GM12878 (cell line): ENCODE data around the gene IFNA14. TPM values are rescaled to one million over a fixed set of nuclear protein-coding genes. Genes with fewer than 3 reads are reported as not detected.
A peak's percentile ranks its signal among the peaks of the same experiment; 100 is the strongest.
"Not testable (repeated sequence)": the region's sequence is repeated elsewhere in the genome, so short reads cannot be mapped to it uniquely, and the experiment has no call there.

Experiments used
- ATAC-seq: fragments of 200-7000 bp; cut with Tn5 transposase; 3 replicates; pipeline ENCODE4 v1.9.1; 2020; ENCODE audit warnings: mild to moderate bottlenecking, moderate library complexity
- BruUV-seq: library from RNA; stranded (reverse); fragments of 400-500 nt; replicated peaks from 2 replicates; lab custom pipeline; 2021; lab: Mats Ljungman, UMichigan
- CTCF ChIA-PET: fragments of 300-600 bp; sonication (Branson Sonifier 250); formaldehyde crosslinking; extraction: SDS; loops from one replicate; lab custom pipeline; 2021; ENCODE audit warnings: inconsistent platforms; lab: Yijun Ruan, JAX
- POLR2A ChIA-PET: fragments of 350-600 bp; formaldehyde crosslinking; extraction: SDS; loops from one replicate; lab custom pipeline; 2021; ENCODE audit warnings: inconsistent platforms; lab: Charles Lee
- RAD21 ChIA-PET: fragments of 300-600 bp; sonication (Branson Sonifier 250); formaldehyde crosslinking; loops from one replicate; lab custom pipeline; 2023; ENCODE audit warnings: antibody characterized with exemption; ENCODE audit not compliant: unreplicated experiment; lab: Charles Lee
- SMC1A ChIA-PET: fragments of 300-600 bp; sonication (Branson Sonifier 250); formaldehyde crosslinking; loops from one replicate; lab custom pipeline; 2023; ENCODE audit not compliant: unreplicated experiment, uncharacterized antibody; lab: Charles Lee
- DNase-seq: peaks from one replicate; pipeline ENCODE4 v3.0.0-alpha.2; 2011; ENCODE audit warnings: low read depth, low spot score
- FAIRE-seq: peaks from 3 replicates; lab custom pipeline; 2011; peaks lifted over from hg19 to GRCh38; lab: Jason Lieb, UNC
- H2AFZ ChIP-seq: 2 replicates; pipeline ENCODE4 v1.6.0; 2011; ENCODE audit warnings: low read depth, low read length, control low read depth; ENCODE audit not compliant: control insufficient read depth
- H3K27ac ChIP-seq: 2 replicates; pipeline ENCODE4 v1.5.1; 2011; ENCODE audit warnings: control low read depth; ENCODE audit not compliant: control insufficient read depth, insufficient read depth
- H3K27me3 ChIP-seq, 2 experiments: replicated peaks in 1 of 2; 2 replicates each; pipeline versions ENCODE4 v1.6.0 to v1.6.1; 2011; ENCODE audit warnings: low read length in 1 of 2; ENCODE audit not compliant: control insufficient read depth in 2 of 2, insufficient read depth in 2 of 2
- H3K36me3 ChIP-seq, 2 experiments: 2 replicates each; pipeline ENCODE4 v1.5.1; 2011; ENCODE audit warnings: low read length in 1 of 2; ENCODE audit not compliant: control insufficient read depth in 2 of 2, insufficient read depth in 2 of 2
- H3K4me1 ChIP-seq: 2 replicates; pipeline ENCODE4 v1.6.1; 2011; ENCODE audit warnings: mild to moderate bottlenecking, low read length, moderate library complexity, mixed read lengths; ENCODE audit not compliant: control insufficient read depth, insufficient read depth
- H3K4me2 ChIP-seq: 2 replicates; pipeline ENCODE4 v1.6.0; 2011; ENCODE audit warnings: control low read depth; ENCODE audit not compliant: control insufficient read depth, insufficient read depth
- H3K4me3 ChIP-seq: fragments of 200-600 bp; sonication (generic); 2 replicates; pipeline ENCODE4 v1.5.1; 2016
- H3K79me2 ChIP-seq: 2 replicates; pipeline ENCODE4 v1.6.0; 2011; ENCODE audit warnings: low read length; ENCODE audit not compliant: control insufficient read depth, insufficient read depth
- H3K9ac ChIP-seq: 2 replicates; pipeline ENCODE4 v1.8.0; 2011; ENCODE audit warnings: low read length, control low read depth, mixed read lengths; ENCODE audit not compliant: control insufficient read depth, insufficient read depth
- H3K9me3 ChIP-seq: replicated peaks from 3 replicates; pipeline ENCODE4 v1.5.1; 2011; ENCODE audit warnings: mild to moderate bottlenecking, low read length; ENCODE audit not compliant: control insufficient read depth, insufficient read depth
- H4K20me1 ChIP-seq: 2 replicates; pipeline ENCODE4 v1.6.0; 2011; ENCODE audit not compliant: control insufficient read depth, insufficient read depth
- RAD21 ChIP-seq: IDR thresholded peaks from 2 replicates; pipeline ENCODE4 v1.6.1; 2011; ENCODE audit warnings: mild to moderate bottlenecking, low read depth, low read length, moderate library complexity; ENCODE audit not compliant: insufficient read depth
- SMC3 ChIP-seq: IDR thresholded peaks from 2 replicates; pipeline ENCODE4 v1.6.1; 2011; ENCODE audit warnings: low read length, improper control_type of control experiment, borderline replicate concordance
- YY1 ChIP-seq: IDR thresholded peaks from 2 replicates; pipeline ENCODE4 v1.6.1; 2011; ENCODE audit warnings: low read depth, mild to moderate bottlenecking, low read length
- WGBS: methylation state at CpG from one replicate; pipeline ENCODE4 v1.1.6; 2016; ENCODE audit warnings: low lambda C conversion rate; ENCODE audit not compliant: insufficient replicate concordance, insufficient coverage; ENCODE audit errors: missing lambda C conversion rate; 5-methylcytosine and 5-hydroxymethylcytosine counted together
- in situ Hi-C: fragments of 300-500 bp; cut with MboI; formaldehyde crosslinking; loops from 9 replicates; pipeline ENCODE4 v1.14.3; 2018; ENCODE audit warnings: mixed read lengths
- intact Hi-C: fragments of 100-400 bp; cut with micrococcal nuclease; formaldehyde crosslinking; loops from one replicate; pipeline ENCODE4 v1.14.2; 2022; ENCODE audit not compliant: unreplicated experiment
- polyA plus RNA-seq, 11 experiments: library from polyadenylated mRNA; depleted of rRNA in 4 of 11; unstranded in 6 of 11; stranded (reverse) in 5 of 11; fragments of >200 nt; fragmentation: Nextera tagmentation in 4 of 11; fragmentation: Illumina TruSeq in 1 of 11; extraction: Ambion mirVana in 4 of 11; extraction: Trizol in 1 of 11; gene quantifications; 1 replicate in 1 of 11; 2 replicates in 10 of 11; pipeline versions ENCODE4 v1.2.1 to v1.2.3, GENCODE V29; 2011 to 2016; ENCODE audit warnings: inconsistent platforms in 2 of 11, missing spikeins in 2 of 11, low read depth in 1 of 11
- total RNA-seq, 4 experiments: library from RNA; depleted of rRNA in 3 of 4; stranded (reverse); fragments of >200 nt in 3 of 4; fragmentation: Illumina TruSeq in 1 of 4; extraction: Trizol in 1 of 4; gene quantifications; 2 replicates each; pipeline versions ENCODE4 v1.2.1 to v1.2.3, GENCODE V29; 2013 to 2021
- TF ChIP-seq, protein P1 (sequence below), 3 experiments: IDR thresholded peaks in 2 of 3; conservative IDR thresholded peaks in 1 of 3; 2 replicates each; pipeline ENCODE4 v1.5.1; 2011; ENCODE audit warnings: low read depth in 3 of 3, low read length in 3 of 3, mild to moderate bottlenecking in 3 of 3, control low read depth in 2 of 3, moderate library complexity in 2 of 3, inconsistent platforms in 1 of 3, mixed read lengths in 1 of 3; ENCODE audit not compliant: control insufficient read depth in 2 of 3, insufficient read depth in 1 of 3; ENCODE audit errors: extremely low read depth in 1 of 3

IFNA14 gene
- total and polyA plus RNA-seq, 10 of the 15 experiments (the other 5 are each of a cell fraction or from before 2014, with no cell fraction given) = not detected

DNA sequence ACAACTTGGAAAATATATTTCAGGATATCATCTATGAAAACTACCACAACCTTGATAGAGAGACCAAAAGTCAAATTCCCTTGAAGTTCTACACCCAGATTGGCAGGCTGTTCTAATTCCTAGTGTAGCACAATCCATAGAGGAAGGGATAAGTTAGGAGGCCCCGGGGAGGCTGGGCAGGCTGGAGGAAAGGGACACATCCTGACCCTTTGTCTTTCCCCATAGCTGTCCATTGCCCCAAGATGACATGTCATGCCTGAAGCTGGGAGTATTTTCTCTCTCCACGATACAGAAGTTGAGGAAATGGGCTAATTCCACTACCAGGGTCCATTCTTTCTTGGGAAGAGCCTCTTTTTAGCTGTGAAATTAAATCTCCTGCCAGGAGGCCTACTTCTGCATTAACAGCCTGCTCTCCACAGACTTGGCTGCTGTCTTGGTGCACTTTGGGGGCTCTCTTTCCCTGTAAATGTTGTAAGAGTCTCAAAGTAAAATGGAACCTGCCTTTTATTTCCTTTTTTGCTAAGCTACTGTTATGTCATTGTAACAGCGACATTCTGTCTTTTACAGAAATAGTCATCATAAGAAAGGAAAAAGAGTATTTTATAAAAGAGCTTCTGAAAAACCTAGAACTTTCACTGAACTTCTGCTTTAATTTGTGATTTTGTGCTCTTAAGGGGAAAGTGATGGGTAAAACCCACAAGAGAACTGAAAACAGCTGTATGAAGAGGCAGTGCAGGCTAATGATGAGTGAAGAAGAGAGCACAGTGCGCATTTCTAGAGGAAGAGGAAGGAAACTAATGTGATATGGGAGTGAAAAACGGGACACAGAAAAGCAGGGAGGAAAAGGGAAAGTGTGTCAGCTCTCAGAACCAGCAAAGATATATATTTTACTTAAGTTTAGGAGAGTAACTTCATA, 26.1 kb downstream of the IFNA14 start:
- peak; percentile 68 for TF ChIP-seq YY1
- TF ChIP-seq, protein P1, sequence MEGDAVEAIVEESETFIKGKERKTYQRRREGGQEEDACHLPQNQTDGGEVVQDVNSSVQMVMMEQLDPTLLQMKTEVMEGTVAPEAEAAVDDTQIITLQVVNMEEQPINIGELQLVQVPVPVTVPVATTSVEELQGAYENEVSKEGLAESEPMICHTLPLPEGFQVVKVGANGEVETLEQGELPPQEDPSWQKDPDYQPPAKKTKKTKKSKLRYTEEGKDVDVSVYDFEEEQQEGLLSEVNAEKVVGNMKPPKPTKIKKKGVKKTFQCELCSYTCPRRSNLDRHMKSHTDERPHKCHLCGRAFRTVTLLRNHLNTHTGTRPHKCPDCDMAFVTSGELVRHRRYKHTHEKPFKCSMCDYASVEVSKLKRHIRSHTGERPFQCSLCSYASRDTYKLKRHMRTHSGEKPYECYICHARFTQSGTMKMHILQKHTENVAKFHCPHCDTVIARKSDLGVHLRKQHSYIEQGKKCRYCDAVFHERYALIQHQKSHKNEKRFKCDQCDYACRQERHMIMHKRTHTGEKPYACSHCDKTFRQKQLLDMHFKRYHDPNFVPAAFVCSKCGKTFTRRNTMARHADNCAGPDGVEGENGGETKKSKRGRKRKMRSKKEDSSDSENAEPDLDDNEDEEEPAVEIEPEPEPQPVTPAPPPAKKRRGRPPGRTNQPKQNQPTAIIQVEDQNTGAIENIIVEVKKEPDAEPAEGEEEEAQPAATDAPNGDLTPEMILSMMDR (IDR thresholded peaks at IDR 0.05 in 2 of 3, conservative IDR thresholded peaks at IDR 0.05 in 1 of 3; ENCODE audit: control insufficient read depth in 2 of 3, extremely low read depth in 1 of 3, insufficient read depth in 1 of 3, low read depth in 3 of 3, low read length in 3 of 3) = peak; percentile 37 to 67 (median 47); a peak in 5 of 6 replicates
- TF ChIP-seq SMC3 = peak; percentile 33; the same call in 1 of the 2 replicates
- peak; percentile 57 for TF ChIP-seq RAD21
- WGBS = 20% methylated on average over 4 of the region's 5 CpGs
- BruUV-seq, H3K27me3 ChIP-seq, in situ Hi-C loops, H3K4me2 ChIP-seq, H3K79me2 ChIP-seq, H3K9ac ChIP-seq, POLR2A ChIA-PET, H3K4me1 ChIP-seq, H3K9me3 ChIP-seq, H3K27ac ChIP-seq, H3K4me3 ChIP-seq, intact Hi-C loops, H3K36me3 ChIP-seq, H2AFZ ChIP-seq, H4K20me1 ChIP-seq, DNase-seq: not testable (repeated sequence)
- CTCF ChIA-PET = interaction anchor here (0.7 to 2.1 kb wide), 17 partner anchors 10 to 577 kb away, joined by 3 to 9 read pairs (median 3); no protein-coding TSS in a partner anchor
- SMC1A ChIA-PET = interaction anchor here (0.6 to 1.5 kb wide), 5 partner anchors 18 to 1949 kb away, joined by 3 to 5 read pairs (median 3); no protein-coding TSS in a partner anchor
- RAD21 ChIA-PET = interaction anchor here (0.7 to 0.8 kb wide), 2 partner anchors 18 to 115 kb away, joined by 3 to 9 read pairs; no protein-coding TSS in a partner anchor
- peak; percentile 49 for FAIRE-seq
- peak; percentile 87 for ATAC-seq

DNA sequence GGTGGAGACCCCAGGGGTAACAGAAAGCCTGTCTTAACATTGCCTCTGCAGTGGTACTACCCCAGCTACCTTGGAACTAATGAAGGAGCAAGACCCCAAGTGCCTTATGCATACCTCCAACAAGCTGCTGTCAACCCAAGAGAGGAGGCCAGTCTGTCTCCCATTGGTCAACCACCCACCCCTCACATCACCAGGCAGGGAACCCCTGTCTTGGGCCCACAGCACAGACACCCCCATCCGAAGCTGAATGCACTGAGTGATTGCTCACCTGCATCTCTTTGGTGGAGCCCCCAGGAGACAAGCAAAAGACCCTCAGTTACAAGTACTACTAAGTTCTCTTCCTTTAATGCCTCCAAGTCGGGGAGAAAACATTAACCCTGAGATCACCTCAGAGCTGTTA, 27.6 kb downstream of the IFNA14 start:
- H3K4me3 ChIP-seq, intact Hi-C loops, H3K9me3 ChIP-seq, H3K27me3 ChIP-seq, POLR2A ChIA-PET, H3K36me3 ChIP-seq, BruUV-seq, H3K27ac ChIP-seq, in situ Hi-C loops, H3K4me2 ChIP-seq, H2AFZ ChIP-seq, H3K9ac ChIP-seq, ATAC-seq, H3K79me2 ChIP-seq, RAD21 ChIA-PET, FAIRE-seq, H4K20me1 ChIP-seq, H3K4me1 ChIP-seq, DNase-seq: not testable (repeated sequence)
- CTCF ChIA-PET = interaction anchor here (1.0 to 2.1 kb wide), 6 partner anchors 8 to 578 kb away, joined by 3 to 9 read pairs (median 5); no protein-coding TSS in a partner anchor
- WGBS = 14% methylated on average over 2 of the region's 2 CpGs
- SMC1A ChIA-PET = interaction anchor here (1.4 to 1.5 kb wide), 2 partner anchors 17 to 108 kb away, joined by 3 to 5 read pairs; no protein-coding TSS in a partner anchor

DNA sequence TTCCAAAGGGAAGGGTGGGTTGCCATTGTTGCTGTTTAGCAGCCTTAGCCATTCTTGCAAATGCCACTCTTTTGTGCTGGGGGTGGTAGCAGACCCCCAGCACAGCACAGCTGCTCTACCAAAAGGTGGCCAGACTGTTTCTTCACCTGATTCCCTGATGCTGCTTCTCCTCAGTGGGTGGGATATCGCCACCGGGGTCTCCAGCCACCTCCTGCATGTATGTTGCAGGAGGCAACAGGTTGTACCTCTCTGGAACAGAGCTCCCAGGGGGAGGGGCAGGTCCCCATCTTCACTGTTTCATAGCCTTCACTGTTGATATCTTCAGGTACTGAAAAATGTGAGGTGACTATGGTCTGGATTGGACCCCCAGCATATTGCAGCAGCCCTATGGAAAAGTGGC, 29.0 kb downstream of the IFNA14 start:
- H3K36me3 ChIP-seq, intact Hi-C loops, H3K4me2 ChIP-seq, FAIRE-seq, H3K9ac ChIP-seq, H4K20me1 ChIP-seq, DNase-seq, POLR2A ChIA-PET, H3K4me1 ChIP-seq, H3K27me3 ChIP-seq, in situ Hi-C loops, SMC1A ChIA-PET, H3K9me3 ChIP-seq, RAD21 ChIA-PET, H2AFZ ChIP-seq, ATAC-seq, H3K27ac ChIP-seq, H3K79me2 ChIP-seq, H3K4me3 ChIP-seq, BruUV-seq: not testable (repeated sequence)
- WGBS = 0% methylated on average over 2 of the region's 2 CpGs
- CTCF ChIA-PET = interaction anchor here (1.0 kb wide), 1 partner anchor 116 kb away, joined by 3 read pairs; no protein-coding TSS in a partner anchor
